H1 (cell line): ENCODE measurements around the gene NPY5R. TPM values are rescaled to one million over a fixed set of nuclear protein-coding genes. Genes with fewer than 3 reads are reported as not detected.

ENCODE experiments used
- CTCF ChIA-PET: fragments of 300-600 bp; sonication (Branson Sonifier 250); formaldehyde crosslinking; loops from one replicate; lab custom pipeline; 2021; ENCODE audit not compliant: partially characterized antibody; lab: Charles Lee
- POLR2A ChIA-PET: fragments of 300-600 bp; sonication (Branson Sonifier 250); formaldehyde crosslinking; loops from one replicate; lab custom pipeline; 2021; ENCODE audit warnings: inconsistent platforms; ENCODE audit not compliant: partially characterized antibody; lab: Charles Lee
- DNase-seq, 2 experiments: peaks; one replicate each; pipeline versions ENCODE4 v3.0.0 to v3.0.0-alpha.2; 2010 to 2022; ENCODE audit warnings: low spot score in 2 of 2, low read depth in 1 of 2, mixed read lengths in 1 of 2
- FAIRE-seq: peaks from 2 replicates; lab custom pipeline; 2011; peaks lifted over from hg19 to GRCh38; lab: Jason Lieb, UNC
- H2AFZ ChIP-seq: 2 replicates; pipeline ENCODE4 v1.8.1; 2012; ENCODE audit warnings: low read length, inconsistent platforms
- H2AK5ac ChIP-seq: 2 replicates; pipeline ENCODE4 v1.6.1; 2013; ENCODE audit warnings: low read depth, low read length
- H2BK120ac ChIP-seq: replicated peaks from 2 replicates; pipeline ENCODE3; 2013; ENCODE audit warnings: low read depth, low read length, inconsistent platforms
- H2BK12ac ChIP-seq: 2 replicates; pipeline ENCODE4 v1.6.1; 2013; ENCODE audit warnings: low read depth, low read length
- H2BK15ac ChIP-seq: 2 replicates; pipeline ENCODE4 v1.6.1; 2013; ENCODE audit warnings: low read length
- H2BK20ac ChIP-seq: 2 replicates; pipeline ENCODE4 v1.6.1; 2013; ENCODE audit warnings: low read length
- H2BK5ac ChIP-seq: 2 replicates; pipeline ENCODE4 v1.6.1; 2013; ENCODE audit warnings: low read depth, low read length
- H3K14ac ChIP-seq: 2 replicates; pipeline ENCODE4 v1.6.1; 2013; ENCODE audit warnings: inconsistent platforms; ENCODE audit not compliant: insufficient read length
- H3K18ac ChIP-seq: 2 replicates; pipeline ENCODE4 v1.6.1; 2013; ENCODE audit warnings: low read length; ENCODE audit errors: extremely low read depth
- H3K23ac ChIP-seq: 2 replicates; pipeline ENCODE4 v1.6.1; 2013; ENCODE audit warnings: inconsistent platforms; ENCODE audit not compliant: insufficient read length
- H3K23me2 ChIP-seq: 2 replicates; pipeline ENCODE4 v1.6.1; 2013; ENCODE audit warnings: low read depth, low read length
- H3K27ac ChIP-seq: 2 replicates; pipeline ENCODE4 v1.6.1; 2011; ENCODE audit warnings: low read depth, low read length, inconsistent platforms
- H3K27me3 ChIP-seq, 4 experiments: replicated peaks in 1 of 4; 1 replicate in 1 of 4; 2 replicates in 3 of 4; pipeline versions ENCODE4 v1.6.1 to v1.8.1; 2011 to 2013; ENCODE audit warnings: low read length in 3 of 4, mild to moderate bottlenecking in 3 of 4, inconsistent platforms in 2 of 4, mixed read lengths in 2 of 4, moderate library complexity in 1 of 4; ENCODE audit not compliant: control insufficient read depth in 3 of 4, insufficient read depth in 3 of 4; ENCODE audit errors: extremely low read depth in 1 of 4
- H3K36me3 ChIP-seq, 4 experiments: 2 replicates each; pipeline versions ENCODE4 v1.6.1 to v1.8.1; 2011 to 2013; ENCODE audit warnings: mild to moderate bottlenecking in 4 of 4, low read length in 3 of 4, moderate library complexity in 2 of 4, control low read depth in 1 of 4, inconsistent platforms in 1 of 4; ENCODE audit not compliant: insufficient read depth in 4 of 4, control insufficient read depth in 2 of 4
- H3K4ac ChIP-seq: replicated peaks from 2 replicates; pipeline ENCODE3; 2013; ENCODE audit warnings: low read length, low read depth, mixed read lengths, inconsistent platforms; ENCODE audit not compliant: insufficient read length
- H3K4me1 ChIP-seq, 4 experiments: replicated peaks in 1 of 4; 1 replicate in 1 of 4; 2 replicates in 3 of 4; pipeline versions ENCODE4 v1.6.1 to v1.8.1; 2011 to 2013; ENCODE audit warnings: low read length in 3 of 4, inconsistent platforms in 2 of 4, mixed read lengths in 1 of 4; ENCODE audit not compliant: insufficient read depth in 4 of 4, control insufficient read depth in 3 of 4
- H3K4me2 ChIP-seq, 2 experiments: 2 replicates each; pipeline versions ENCODE4 v1.6.1 to v1.8.1; 2011 to 2013; ENCODE audit warnings: low read depth in 2 of 2, low read length in 2 of 2, control low read depth in 1 of 2, inconsistent platforms in 1 of 2, mild to moderate bottlenecking in 1 of 2; ENCODE audit not compliant: insufficient read depth in 1 of 2
- H3K4me3 ChIP-seq, 4 experiments: fragments of 200-600, 300-600 bp in 1 of 4; sonication (generic), shearing (Covaris generic), sonication (Bioruptor Twin) in 1 of 4; 2 replicates each; pipeline versions ENCODE4 v1.5.1 to v1.8.1; 2011 to 2016; ENCODE audit warnings: low read length in 4 of 4, low read depth in 3 of 4, control low read depth in 2 of 4, inconsistent platforms in 2 of 4, mild to moderate bottlenecking in 2 of 4, mixed read lengths in 1 of 4, moderate library complexity in 1 of 4; ENCODE audit not compliant: insufficient read depth in 2 of 4; ENCODE audit errors: extremely low read depth in 1 of 4
- H3K56ac ChIP-seq: replicated peaks from 2 replicates; pipeline ENCODE3; 2013; ENCODE audit warnings: low read depth, mild to moderate bottlenecking, mixed read lengths, low read length, inconsistent platforms; ENCODE audit not compliant: insufficient read length
- H3K79me1 ChIP-seq: 2 replicates; pipeline ENCODE4 v1.6.1; 2013; ENCODE audit warnings: low read depth, low read length, control low read depth
- H3K79me2 ChIP-seq, 2 experiments: 2 replicates each; pipeline versions ENCODE4 v1.6.1 to v1.8.1; 2012 to 2013; ENCODE audit warnings: low read length in 2 of 2, mild to moderate bottlenecking in 2 of 2, inconsistent platforms in 1 of 2; ENCODE audit not compliant: insufficient read depth in 2 of 2, control insufficient read depth in 1 of 2
- H3K9ac ChIP-seq, 4 experiments: replicated peaks in 1 of 4; 1 replicate in 1 of 4; 2 replicates in 3 of 4; pipeline versions ENCODE4 v1.6.1 to v1.8.1; 2011 to 2013; ENCODE audit warnings: low read depth in 3 of 4, low read length in 3 of 4, control low read depth in 2 of 4, mild to moderate bottlenecking in 2 of 4, moderate library complexity in 2 of 4, inconsistent platforms in 1 of 4; ENCODE audit errors: extremely low read depth in 1 of 4
- H3K9me3 ChIP-seq, 2 experiments: 2 replicates each; pipeline versions ENCODE4 v1.6.1 to v1.8.1; 2012 to 2013; ENCODE audit warnings: mild to moderate bottlenecking in 2 of 2, moderate library complexity in 2 of 2, control low read depth in 1 of 2, inconsistent platforms in 1 of 2, low read depth in 1 of 2, low read length in 1 of 2, mixed read lengths in 1 of 2; ENCODE audit not compliant: insufficient read depth in 2 of 2
- H4K20me1 ChIP-seq, 2 experiments: replicated peaks in 1 of 2; 2 replicates each; pipeline versions ENCODE3 to v1.8.1; 2011 to 2013; ENCODE audit warnings: inconsistent platforms in 2 of 2, low read length in 2 of 2, mild to moderate bottlenecking in 1 of 2; ENCODE audit not compliant: insufficient read depth in 2 of 2, control insufficient read depth in 1 of 2
- H4K5ac ChIP-seq: 2 replicates; pipeline ENCODE4 v1.6.1; 2013; ENCODE audit warnings: low read length, low read depth, mixed read lengths, inconsistent platforms; ENCODE audit not compliant: insufficient read length
- H4K8ac ChIP-seq: 2 replicates; pipeline ENCODE4 v1.8.0; 2013; ENCODE audit warnings: mild to moderate bottlenecking, moderate library complexity, low read length, inconsistent platforms; ENCODE audit not compliant: insufficient read depth; ENCODE audit errors: extremely low read depth
- H4K91ac ChIP-seq: replicated peaks from 2 replicates; pipeline ENCODE3; 2013; ENCODE audit warnings: low read length, mixed read lengths, inconsistent platforms; ENCODE audit not compliant: insufficient read length
- BCL11A ChIP-seq, 2 experiments: IDR thresholded peaks; one replicate each; pipeline ENCODE4 v1.6.1; 2011; ENCODE audit warnings: low read depth in 2 of 2, low read length in 2 of 2, mild to moderate bottlenecking in 2 of 2
- CBX8 ChIP-seq: fragments of 300-800, 300-1000 bp; sonication (generic); IDR thresholded peaks from 2 replicates; pipeline ENCODE4 v1.7.1; 2016; ENCODE audit warnings: low read depth, low read length, borderline replicate concordance
- EGR1 ChIP-seq: IDR thresholded peaks from 2 replicates; pipeline ENCODE4 v1.6.1; 2011; ENCODE audit warnings: low read depth, low read length, borderline replicate concordance
- GABPA ChIP-seq: IDR thresholded peaks from 2 replicates; pipeline ENCODE4 v1.6.1; 2011; ENCODE audit warnings: mild to moderate bottlenecking, low read length, moderate library complexity, borderline replicate concordance; ENCODE audit not compliant: insufficient read depth
- NANOG ChIP-seq: IDR thresholded peaks from 2 replicates; pipeline ENCODE4 v1.6.1; 2011; ENCODE audit warnings: low read length, low read depth, mild to moderate bottlenecking, inconsistent platforms; ENCODE audit not compliant: insufficient read depth, poor library complexity, severe bottlenecking
- NRF1 ChIP-seq: IDR thresholded peaks from 2 replicates; pipeline ENCODE4 v1.6.1; 2011; ENCODE audit warnings: mild to moderate bottlenecking, low read depth, low read length, improper control_type of control experiment
- PHF8 ChIP-seq: fragments of 200-600 bp; sonication (generic); conservative IDR thresholded peaks from 2 replicates; pipeline ENCODE4 v1.7.1; 2012; ENCODE audit warnings: low read depth, mild to moderate bottlenecking, inconsistent platforms, low read length, moderate library complexity
- RBBP5 ChIP-seq: IDR thresholded peaks from 2 replicates; pipeline ENCODE4 v1.7.1; 2012; ENCODE audit warnings: low read depth, mild to moderate bottlenecking, inconsistent platforms, low read length, moderate library complexity, borderline replicate concordance
- RXRA ChIP-seq: IDR thresholded peaks from 2 replicates; pipeline ENCODE4 v1.6.1; 2011; ENCODE audit warnings: low read depth, mild to moderate bottlenecking, low read length, moderate library complexity; ENCODE audit not compliant: insufficient read depth
- SIX5 ChIP-seq: IDR thresholded peaks from 2 replicates; pipeline ENCODE4 v1.6.1; 2011; ENCODE audit warnings: mild to moderate bottlenecking, low read depth, low read length
- TAF7 ChIP-seq: optimal IDR thresholded peaks from 2 replicates; pipeline ENCODE3; 2011; ENCODE audit warnings: low read depth, mild to moderate bottlenecking, inconsistent platforms, low read length, moderate library complexity, borderline replicate concordance
- TBP ChIP-seq: IDR thresholded peaks from 2 replicates; pipeline ENCODE4 v1.6.1; 2011; ENCODE audit warnings: low read depth, low read length, improper control_type of control experiment
- TCF12 ChIP-seq: IDR thresholded peaks from 2 replicates; pipeline ENCODE4 v1.6.1; 2011; ENCODE audit warnings: low read depth, mild to moderate bottlenecking, low read length
- polyA plus RNA-seq, 7 experiments: library from polyadenylated mRNA; depleted of rRNA in 3 of 7; stranded (reverse) in 5 of 7; unstranded in 2 of 7; fragments of >200 nt in 5 of 7; fragments of 200-250 nt in 2 of 7; gene quantifications; 1 replicate in 5 of 7; 2 replicates in 1 of 7; 4 replicates in 1 of 7; pipeline versions ENCODE4 v1.2.1 to v1.2.3, GENCODE V29; 2011 to 2013; ENCODE audit warnings: missing spikeins in 2 of 7, mixed read lengths in 2 of 7
- total RNA-seq: library from RNA; stranded (reverse); fragmentation: NEBNext Ultra II Directional; extraction: Animal tissue kit (Norgen Biotek cat#: 25700); gene quantifications from 2 replicates; pipeline ENCODE4 v1.2.1, GENCODE V29; 2021
- TF ChIP-seq, protein P1 (sequence below): IDR thresholded peaks from 2 replicates; pipeline ENCODE4 v1.6.1; 2012; ENCODE audit warnings: low read length, inconsistent platforms

NPY5R gene
- total and polyA plus RNA-seq, 2 of the 8 experiments (the other 6 are each of a cell fraction or from before 2014, with no cell fraction given), result 1.5 to 1.9 TPM

DNA sequence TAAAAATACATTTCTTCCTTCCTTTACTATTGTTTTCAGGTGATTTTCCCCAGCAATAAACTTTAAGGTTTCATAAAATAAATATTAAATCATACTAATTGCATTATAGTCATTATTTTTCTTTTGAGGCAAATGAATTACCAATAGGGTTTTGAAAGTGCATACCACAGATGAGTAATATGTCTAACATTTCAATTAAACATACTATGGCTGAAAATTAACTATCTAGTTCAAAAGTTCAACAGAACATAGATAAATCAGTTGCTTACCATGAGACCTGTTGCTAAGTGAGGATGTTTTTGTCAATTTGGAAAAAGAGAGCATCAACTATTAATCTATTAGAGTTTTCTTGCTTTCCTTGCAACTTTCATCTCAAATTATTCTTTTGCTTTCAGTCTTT, 35.0 kb downstream of the NPY5R start:
- CTCF ChIA-PET, result interaction anchor here (1.4 kb wide), 1 partner anchor 46 kb away, joined by 4 read pairs; the partner anchor contains the start of gene NPY1R
- no peak for TF ChIP-seq TCF12
- TF ChIP-seq CBX8, result no peak
- no peak for TF ChIP-seq SIX5
- TF ChIP-seq TBP, result no peak
- no peak for TF ChIP-seq NANOG
- no peak for TF ChIP-seq GABPA
- no peak for TF ChIP-seq TAF7
- TF ChIP-seq NRF1, result no peak
- TF ChIP-seq, protein P1, sequence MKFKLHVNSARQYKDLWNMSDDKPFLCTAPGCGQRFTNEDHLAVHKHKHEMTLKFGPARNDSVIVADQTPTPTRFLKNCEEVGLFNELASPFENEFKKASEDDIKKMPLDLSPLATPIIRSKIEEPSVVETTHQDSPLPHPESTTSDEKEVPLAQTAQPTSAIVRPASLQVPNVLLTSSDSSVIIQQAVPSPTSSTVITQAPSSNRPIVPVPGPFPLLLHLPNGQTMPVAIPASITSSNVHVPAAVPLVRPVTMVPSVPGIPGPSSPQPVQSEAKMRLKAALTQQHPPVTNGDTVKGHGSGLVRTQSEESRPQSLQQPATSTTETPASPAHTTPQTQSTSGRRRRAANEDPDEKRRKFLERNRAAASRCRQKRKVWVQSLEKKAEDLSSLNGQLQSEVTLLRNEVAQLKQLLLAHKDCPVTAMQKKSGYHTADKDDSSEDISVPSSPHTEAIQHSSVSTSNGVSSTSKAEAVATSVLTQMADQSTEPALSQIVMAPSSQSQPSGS, result no peak
- no peak for TF ChIP-seq PHF8
- TF ChIP-seq EGR1, result no peak
- no peak for TF ChIP-seq RXRA
- no peak for TF ChIP-seq RBBP5
- TF ChIP-seq BCL11A (IDR thresholded peaks at IDR 0.05; ENCODE audit: low read depth in 2 of 2, low read length in 2 of 2), result no peak

More for the DNA sequence above, 35.0 kb downstream of the NPY5R start:
- Histone ChIP-seq H2BK120ac (no peak overlapping the region), H3K23me2 (no peaks in the 10 kb centered on the region), H3K9ac (no peak overlapping the region), H3K27ac (no peak overlapping the region), H3K27me3 (no peaks in the 10 kb centered on the region), H3K4me3 (no peak overlapping the region), H3K4me2 (no peak overlapping the region), H2BK5ac (no peak overlapping the region), H3K79me2 (no peaks in the 10 kb centered on the region), H3K4ac (no peak overlapping the region), H3K56ac (no peak overlapping the region), H3K14ac (no peak overlapping the region), H3K18ac (no peak overlapping the region), H2AFZ (no peak overlapping the region), H2BK12ac (no peak overlapping the region), H3K4me1 (no peaks in the 10 kb centered on the region), H3K36me3 (no peaks in the 10 kb centered on the region), H3K9me3 (no peaks in the 10 kb centered on the region), H4K5ac (no peak overlapping the region), H3K23ac (no peak overlapping the region), H4K91ac (no peak overlapping the region), H3K79me1 (no peaks in the 10 kb centered on the region), H2AK5ac (no peak overlapping the region), H4K8ac (no peak overlapping the region), H2BK15ac (no peak overlapping the region), H4K20me1 (no peaks in the 10 kb centered on the region), H2BK20ac (no peak overlapping the region)
- FAIRE-seq (no peak), DNase-seq (no peak)
- POLR2A ChIA-PET, result no interaction called here
